AG04450 (cell line): ENCODE data around the gene CEP89. TPM values are rescaled to one million over a fixed set of nuclear protein-coding genes. Genes with fewer than 3 reads are reported as not detected.
"Not testable (repeated sequence)": the region's sequence is repeated elsewhere in the genome, so short reads cannot be mapped to it uniquely, and the experiment has no call there.

Experiments used
- CTCF ChIA-PET: fragments of 300-600, 350-600 bp; formaldehyde crosslinking; extraction: SDS; loops from one replicate; lab custom pipeline; 2022; ENCODE audit warnings: antibody characterized with exemption, inconsistent platforms; lab: Charles Lee
- POLR2A ChIA-PET: fragments of 350-600 bp; formaldehyde crosslinking; extraction: SDS; loops from one replicate; lab custom pipeline; 2021; ENCODE audit warnings: antibody characterized with exemption, inconsistent platforms; lab: Yijun Ruan, JAX
- DNase-seq: peaks from one replicate; pipeline ENCODE4 v3.0.0-alpha.2; 2011; ENCODE audit warnings: low read depth, low spot score
- H3K27ac ChIP-seq: one replicate; pipeline ENCODE4 v1.5.1; 2012; ENCODE audit warnings: low read depth, low read length, control low read depth
- H3K27me3 ChIP-seq: one replicate; pipeline ENCODE4 v1.6.0; 2012; ENCODE audit warnings: low read length; ENCODE audit not compliant: control insufficient read depth, insufficient read depth
- H3K4me3 ChIP-seq: 2 replicates; pipeline ENCODE4 v1.5.1; 2011; ENCODE audit warnings: mild to moderate bottlenecking, low read depth, low read length, control low read depth
- H3K9me3 ChIP-seq: 2 replicates; pipeline ENCODE4 v1.5.1; 2012; ENCODE audit warnings: low read length; ENCODE audit not compliant: control insufficient read depth, insufficient read depth
- CTCF ChIP-seq: IDR thresholded peaks from 2 replicates; pipeline ENCODE4 v1.5.1; 2011; ENCODE audit warnings: low read depth, low read length, control low read depth, inconsistent platforms
- polyA minus RNA-seq: library from RNA; depleted of rRNA, polyadenylated mRNA; stranded (reverse); fragments of >200 nt; gene quantifications from 2 replicates; pipeline ENCODE4 v1.2.3, GENCODE V29; 2011; rRNA and poly(A)+ RNA removed
- polyA plus RNA-seq: library from polyadenylated mRNA; depleted of rRNA; stranded (reverse); fragments of >200 nt; gene quantifications from 2 replicates; pipeline ENCODE4 v1.2.3, GENCODE V29; 2011; rRNA removed

The CEP89 gene
- polyA plus RNA-seq (12.3 and 13.9 TPM in 2 replicates), polyA minus RNA-seq (24.3 and 27.2 TPM in 2 replicates)

GRCh38 chr19:32971715-32972540 is at the start of gene CEP89, which contains the start of gene FAAP24:
Gene CEP89 (minus strand): TSS chr19:32971958. CDS start chr19:32971874, 84 bp downstream.
Gene FAAP24 (plus strand): TSS chr19:32972242. CDS start chr19:32973197, 955 bp downstream.
- no peaks in the 10 kb centered on the region for H3K27me3 ChIP-seq
- H3K9me3 ChIP-seq, result no peaks in the 10 kb centered on the region; the same call in 1 of the 2 replicates
- POLR2A ChIA-PET, result interaction anchor here (0.6 to 0.7 kb wide), 2 partner anchors 94 to 148 kb away, joined by 3 read pairs; no protein-coding TSS in a partner anchor
- peak within 1 kb of the TSS; percentile 82 for H3K4me3 ChIP-seq
- no peak for TF ChIP-seq CTCF
- H3K27ac ChIP-seq, result peak within 1 kb of the TSS; percentile 47
- CTCF ChIA-PET, result interaction anchor here (0.7 to 1.8 kb wide), 5 partner anchors 140 to 213 kb away, joined by 4 to 7 read pairs (median 5); no protein-coding TSS in a partner anchor
- peak; percentile 99 for DNase-seq

- DNase-seq, H3K9me3 ChIP-seq, H3K4me3 ChIP-seq, POLR2A ChIA-PET, H3K27me3 ChIP-seq, H3K27ac ChIP-seq: not testable (repeated sequence)
- CTCF ChIA-PET, result interaction anchor here (0.7 to 1.0 kb wide), 2 partner anchors 34 to 172 kb away, joined by 3 read pairs; no protein-coding TSS in a partner anchor
Observed at GRCh38 chr19:33010891-33011290, 39.1 kb upstream of the CEP89 start.

GRCh38 chr19:33008738-33009137 is 37.0 kb upstream of the CEP89 start:
- no peaks in the 10 kb centered on the region for H3K27me3 ChIP-seq
- no peak for DNase-seq
- H3K4me3 ChIP-seq, result no peak overlapping the region
- POLR2A ChIA-PET, result no interaction called here
- no peak for TF ChIP-seq CTCF
- no peaks in the 10 kb centered on the region for H3K9me3 ChIP-seq
- CTCF ChIA-PET, result no interaction called here
- no peak overlapping the region for H3K27ac ChIP-seq

GRCh38 chr19:33005440-33005839 is 33.7 kb upstream of the CEP89 start:
- TF ChIP-seq CTCF, result no peak
- CTCF ChIA-PET, result no interaction called here
- Histone ChIP-seq H3K27ac (no peak overlapping the region), H3K4me3 (no peak overlapping the region), H3K9me3 (no peaks in the 10 kb centered on the region), H3K27me3 (no peaks in the 10 kb centered on the region)
- POLR2A ChIA-PET, result no interaction called here
- no peak for DNase-seq

GRCh38 chr19:33003424-33004024 is 31.8 kb upstream of the CEP89 start:
- POLR2A ChIA-PET, H3K4me3 ChIP-seq, H3K9me3 ChIP-seq, H3K27ac ChIP-seq, H3K27me3 ChIP-seq, DNase-seq: not testable (repeated sequence)
- CTCF ChIA-PET, result interaction anchor here (0.6 kb wide), 1 partner anchor 1039 kb away, joined by 6 read pairs; no protein-coding TSS in a partner anchor

GRCh38 chr19:33002126-33002865 is 30.5 kb upstream of the CEP89 start:
- POLR2A ChIA-PET, H3K27me3 ChIP-seq, DNase-seq, H3K9me3 ChIP-seq, H3K27ac ChIP-seq, H3K4me3 ChIP-seq: not testable (repeated sequence)
- CTCF ChIA-PET, result interaction anchor here (0.6 kb wide), 1 partner anchor 1040 kb away, joined by 6 read pairs; no protein-coding TSS in a partner anchor
